HepG2 (cell line): ENCODE results near the gene NRSN2. TPM values are rescaled to one million over a fixed set of nuclear protein-coding genes. Genes with fewer than 3 reads are reported as not detected.

ENCODE experiments used
- CAMTA2 ChIP-seq: sonication (generic); formaldehyde crosslinking; IDR thresholded peaks from 2 replicates; pipeline ENCODE4 v1.4.0; 2020; ENCODE audit warnings: mild to moderate bottlenecking, missing genetic modification reagents, borderline replicate concordance
- DNMT1 ChIP-seq: sonication (generic); formaldehyde crosslinking; IDR thresholded peaks from 2 replicates; pipeline ENCODE4 v1.5.1; 2020; ENCODE audit warnings: mild to moderate bottlenecking, missing genetic modification reagents
- ESRRA ChIP-seq: sonication (generic); formaldehyde crosslinking; IDR thresholded peaks from 2 replicates; pipeline ENCODE4 v1.5.1; 2020; ENCODE audit warnings: mild to moderate bottlenecking, low read depth, missing genetic modification reagents
- EZH2 ChIP-seq: conservative IDR thresholded peaks from 2 replicates; pipeline ENCODE4 v1.6.1; 2012; ENCODE audit warnings: mild to moderate bottlenecking, low read depth, low read length, moderate library complexity
- HOXA5 ChIP-seq: sonication (generic); formaldehyde crosslinking; IDR thresholded peaks from 2 replicates; pipeline ENCODE4 v1.4.0; 2020; ENCODE audit warnings: missing genetic modification reagents
- IKZF4 ChIP-seq: sonication (generic); formaldehyde crosslinking; IDR thresholded peaks from 2 replicates; pipeline ENCODE4 v1.5.1; 2020; ENCODE audit warnings: borderline replicate concordance, mild to moderate bottlenecking, low read depth, missing genetic modification reagents; ENCODE audit errors: not compliant biosample characterization
- KDM1A ChIP-seq: IDR thresholded peaks from 2 replicates; pipeline ENCODE4 v1.6.1; 2016; ENCODE audit warnings: missing compliant biosample characterization
- NFYC ChIP-seq: IDR thresholded peaks from 2 replicates; pipeline ENCODE4 v1.6.1; 2016; ENCODE audit warnings: missing genetic modification reagents, missing compliant biosample characterization
- PBX3 ChIP-seq: sonication (generic); formaldehyde crosslinking; IDR thresholded peaks from 2 replicates; pipeline ENCODE4 v1.8.1; 2023; ENCODE audit warnings: missing genetic modification reagents, inconsistent platforms, borderline replicate concordance
- SETDB1 ChIP-seq: sonication (generic); formaldehyde crosslinking; IDR thresholded peaks from 2 replicates; pipeline ENCODE4 v1.5.1; 2020; ENCODE audit warnings: missing genetic modification reagents, mild to moderate bottlenecking, borderline replicate concordance
- SOX6 ChIP-seq, 2 experiments: fragments of 450-650 bp in 1 of 2; sonication (generic) in 1 of 2; formaldehyde crosslinking in 1 of 2; IDR thresholded peaks; 2 replicates each; pipeline versions ENCODE4 v1.4.0 to v1.6.1; 2017 to 2020; ENCODE audit warnings: antibody characterized with exemption in 1 of 2, mild to moderate bottlenecking in 1 of 2, missing genetic modification reagents in 1 of 2
- SP4 ChIP-seq: sonication (generic); formaldehyde crosslinking; IDR thresholded peaks from 2 replicates; pipeline ENCODE4 v1.8.1; 2023; ENCODE audit warnings: mild to moderate bottlenecking, missing genetic modification reagents
- STAT5B ChIP-seq: sonication (generic); formaldehyde crosslinking; IDR thresholded peaks from 2 replicates; pipeline ENCODE4 v1.4.0; 2020; ENCODE audit warnings: missing genetic modification reagents
- YEATS4 ChIP-seq: sonication (generic); formaldehyde crosslinking; IDR thresholded peaks from 2 replicates; pipeline ENCODE4 v1.4.0; 2020; ENCODE audit warnings: missing genetic modification reagents, borderline replicate concordance
- ZNF263 ChIP-seq: sonication (generic); formaldehyde crosslinking; IDR thresholded peaks from 2 replicates; pipeline ENCODE4 v1.4.0; 2020; ENCODE audit warnings: missing genetic modification reagents
- ZNF432 ChIP-seq: sonication (generic); formaldehyde crosslinking; IDR thresholded peaks from 2 replicates; pipeline ENCODE4 v1.5.0; 2020; ENCODE audit warnings: missing genetic modification reagents, mild to moderate bottlenecking, borderline replicate concordance
- ZNF607 ChIP-seq: sonication (generic); formaldehyde crosslinking; IDR thresholded peaks from 2 replicates; pipeline ENCODE4 v1.5.1; 2020; ENCODE audit warnings: missing genetic modification reagents, mild to moderate bottlenecking, borderline replicate concordance
- ZNF724P ChIP-seq: sonication (generic); formaldehyde crosslinking; IDR thresholded peaks from 2 replicates; pipeline ENCODE4 v1.8.0; 2022; ENCODE audit warnings: missing genetic modification reagents, borderline replicate concordance
- ZNF761 ChIP-seq: sonication (generic); formaldehyde crosslinking; conservative IDR thresholded peaks from 2 replicates; pipeline ENCODE4 v1.4.0; 2020; ENCODE audit warnings: mild to moderate bottlenecking, missing genetic modification reagents
- ZSCAN9 ChIP-seq: IDR thresholded peaks from 2 replicates; pipeline ENCODE4 v1.6.1; 2016; ENCODE audit warnings: borderline replicate concordance
- polyA plus RNA-seq, 8 experiments: library from polyadenylated mRNA; depleted of rRNA in 3 of 8; stranded (reverse) in 7 of 8; unstranded in 1 of 8; fragments of >200 nt; fragmentation: Illumina TruSeq in 4 of 8; extraction: Trizol in 4 of 8; gene quantifications; 2 replicates each; pipeline versions ENCODE4 v1.2.1 to v1.2.3, GENCODE V29; 2011 to 2016; ENCODE audit warnings: low read depth in 4 of 8, missing spikeins in 1 of 8, mixed read lengths in 1 of 8; ENCODE audit not compliant: insufficient read depth in 1 of 8
- total RNA-seq, 5 experiments: library from RNA; depleted of rRNA; stranded (reverse); fragments of >200 nt; fragmentation: Illumina TruSeq; extraction: Trizol; gene quantifications; 2 replicates each; pipeline ENCODE4 v1.2.3, GENCODE V29; 2016; ENCODE audit warnings: low read depth in 1 of 5
- TF ChIP-seq, protein P1 (sequence below): sonication (generic); formaldehyde crosslinking; IDR thresholded peaks from 2 replicates; pipeline ENCODE4 v1.5.1; 2020; ENCODE audit warnings: mild to moderate bottlenecking, missing genetic modification reagents, borderline replicate concordance
- TF ChIP-seq, protein P2 (sequence below): sonication (generic); formaldehyde crosslinking; IDR thresholded peaks from 2 replicates; pipeline ENCODE4 v1.5.1; 2020; ENCODE audit warnings: mild to moderate bottlenecking, missing genetic modification reagents, borderline replicate concordance

Gene NRSN2
- total and polyA plus RNA-seq, 2 of the 13 experiments (the other 11 are each of a cell fraction or from before 2014, with no cell fraction given), result 32.3 to 49.4 TPM

- TF ChIP-seq, protein P1, sequence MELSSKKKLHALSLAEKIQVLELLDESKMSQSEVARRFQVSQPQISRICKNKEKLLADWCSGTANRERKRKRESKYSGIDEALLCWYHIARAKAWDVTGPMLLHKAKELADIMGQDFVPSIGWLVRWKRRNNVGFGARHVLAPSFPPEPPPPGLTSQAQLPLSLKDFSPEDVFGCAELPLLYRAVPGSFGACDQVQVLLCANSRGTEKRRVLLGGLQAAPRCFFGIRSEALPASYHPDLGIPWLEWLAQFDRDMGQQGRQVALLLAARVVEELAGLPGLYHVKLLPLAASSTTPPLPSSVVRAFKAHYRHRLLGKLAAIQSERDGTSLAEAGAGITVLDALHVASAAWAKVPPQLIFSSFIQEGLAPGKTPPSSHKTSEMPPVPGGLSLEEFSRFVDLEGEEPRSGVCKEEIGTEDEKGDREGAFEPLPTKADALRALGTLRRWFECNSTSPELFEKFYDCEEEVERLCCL (CRISPR knock-in tag), result no peak; the same call in 1 of the 2 replicates
- no peak for TF ChIP-seq KDM1A (CRISPR knock-in tag)
- no peak for TF ChIP-seq SOX6 (IDR thresholded peaks at IDR 0.05)
- TF ChIP-seq SOX6 (CRISPR knock-in tag; IDR thresholded peaks at IDR 0.05), result peak; percentile 66
- peak; percentile 36; the same call in 1 of the 2 replicates for TF ChIP-seq SP4 (CRISPR knock-in tag)
- no peak for TF ChIP-seq CAMTA2 (CRISPR knock-in tag)
- TF ChIP-seq YEATS4 (CRISPR knock-in tag), result no peak
- TF ChIP-seq ZNF761, result peak; percentile 63; the same call in 1 of the 2 replicates
- no peak for TF ChIP-seq EZH2
- TF ChIP-seq PBX3 (CRISPR knock-in tag), result no peak
- TF ChIP-seq ZSCAN9 (CRISPR knock-in tag), result peak; percentile 84; the same call in 1 of the 2 replicates
- no peak; the same call in 1 of the 2 replicates for TF ChIP-seq STAT5B (CRISPR knock-in tag)
- TF ChIP-seq DNMT1, result peak; percentile 81; the same call in 1 of the 2 replicates
- peak; percentile 50; the same call in 1 of the 2 replicates for TF ChIP-seq ZNF607 (CRISPR knock-in tag)
- no peak for TF ChIP-seq SETDB1 (CRISPR knock-in tag)
- TF ChIP-seq NFYC (CRISPR knock-in tag), result no peak
- no peak for TF ChIP-seq ESRRA
- 0 out of 2 replicates have a peak, but pooled peaks have one; percentile 76 for TF ChIP-seq ZNF432 (CRISPR knock-in tag)
- no peak for TF ChIP-seq ZNF263 (CRISPR knock-in tag)
- TF ChIP-seq HOXA5 (CRISPR knock-in tag), result peak; percentile 87; the same call in 1 of the 2 replicates
- TF ChIP-seq IKZF4 (CRISPR knock-in tag), result peak; percentile 62
- peak; percentile 72; the same call in 1 of the 2 replicates for TF ChIP-seq ZNF724P
- TF ChIP-seq, protein P2, sequence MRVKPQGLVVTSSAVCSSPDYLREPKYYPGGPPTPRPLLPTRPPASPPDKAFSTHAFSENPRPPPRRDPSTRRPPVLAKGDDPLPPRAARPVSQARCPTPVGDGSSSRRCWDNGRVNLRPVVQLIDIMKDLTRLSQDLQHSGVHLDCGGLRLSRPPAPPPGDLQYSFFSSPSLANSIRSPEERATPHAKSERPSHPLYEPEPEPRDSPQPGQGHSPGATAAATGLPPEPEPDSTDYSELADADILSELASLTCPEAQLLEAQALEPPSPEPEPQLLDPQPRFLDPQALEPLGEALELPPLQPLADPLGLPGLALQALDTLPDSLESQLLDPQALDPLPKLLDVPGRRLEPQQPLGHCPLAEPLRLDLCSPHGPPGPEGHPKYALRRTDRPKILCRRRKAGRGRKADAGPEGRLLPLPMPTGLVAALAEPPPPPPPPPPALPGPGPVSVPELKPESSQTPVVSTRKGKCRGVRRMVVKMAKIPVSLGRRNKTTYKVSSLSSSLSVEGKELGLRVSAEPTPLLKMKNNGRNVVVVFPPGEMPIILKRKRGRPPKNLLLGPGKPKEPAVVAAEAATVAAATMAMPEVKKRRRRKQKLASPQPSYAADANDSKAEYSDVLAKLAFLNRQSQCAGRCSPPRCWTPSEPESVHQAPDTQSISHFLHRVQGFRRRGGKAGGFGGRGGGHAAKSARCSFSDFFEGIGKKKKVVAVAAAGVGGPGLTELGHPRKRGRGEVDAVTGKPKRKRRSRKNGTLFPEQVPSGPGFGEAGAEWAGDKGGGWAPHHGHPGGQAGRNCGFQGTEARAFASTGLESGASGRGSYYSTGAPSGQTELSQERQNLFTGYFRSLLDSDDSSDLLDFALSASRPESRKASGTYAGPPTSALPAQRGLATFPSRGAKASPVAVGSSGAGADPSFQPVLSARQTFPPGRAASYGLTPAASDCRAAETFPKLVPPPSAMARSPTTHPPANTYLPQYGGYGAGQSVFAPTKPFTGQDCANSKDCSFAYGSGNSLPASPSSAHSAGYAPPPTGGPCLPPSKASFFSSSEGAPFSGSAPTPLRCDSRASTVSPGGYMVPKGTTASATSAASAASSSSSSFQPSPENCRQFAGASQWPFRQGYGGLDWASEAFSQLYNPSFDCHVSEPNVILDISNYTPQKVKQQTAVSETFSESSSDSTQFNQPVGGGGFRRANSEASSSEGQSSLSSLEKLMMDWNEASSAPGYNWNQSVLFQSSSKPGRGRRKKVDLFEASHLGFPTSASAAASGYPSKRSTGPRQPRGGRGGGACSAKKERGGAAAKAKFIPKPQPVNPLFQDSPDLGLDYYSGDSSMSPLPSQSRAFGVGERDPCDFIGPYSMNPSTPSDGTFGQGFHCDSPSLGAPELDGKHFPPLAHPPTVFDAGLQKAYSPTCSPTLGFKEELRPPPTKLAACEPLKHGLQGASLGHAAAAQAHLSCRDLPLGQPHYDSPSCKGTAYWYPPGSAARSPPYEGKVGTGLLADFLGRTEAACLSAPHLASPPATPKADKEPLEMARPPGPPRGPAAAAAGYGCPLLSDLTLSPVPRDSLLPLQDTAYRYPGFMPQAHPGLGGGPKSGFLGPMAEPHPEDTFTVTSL (CRISPR knock-in tag), result no peak
These were observed 7.5 kb downstream of the NRSN2 start (continued) for GRCh38 chr20:354298-354977.
